Type B pancreatic cell (in vitro differentiated cells): ENCODE measurements around the gene TMSB10. TPM values are rescaled to one million over a fixed set of nuclear protein-coding genes. Genes with fewer than 3 reads are reported as not detected.

Experiments used
- DNase-seq: peaks from one replicate; pipeline ENCODE4 v3.0.0; 2021; ENCODE audit warnings: mixed read lengths; ENCODE audit not compliant: unreplicated experiment; ENCODE audit errors: extremely low spot score
- H3K27ac Mint-ChIP-seq: 2 replicates; pipeline ENCODE4 v1.8.0; 2021; ENCODE audit warnings: mild to moderate bottlenecking, mixed read lengths
- H3K27me3 Mint-ChIP-seq: 2 replicates; pipeline ENCODE4 v1.8.0; 2021; ENCODE audit warnings: mixed read lengths
- H3K36me3 Mint-ChIP-seq: 2 replicates; pipeline ENCODE4 v1.8.0; 2021; ENCODE audit warnings: mixed read lengths
- H3K4me1 Mint-ChIP-seq: one replicate; pipeline ENCODE4 v1.8.0; 2021; ENCODE audit warnings: mixed read lengths; ENCODE audit not compliant: unreplicated experiment
- H3K4me3 Mint-ChIP-seq: 2 replicates; pipeline ENCODE4 v1.8.0; 2021; ENCODE audit warnings: mild to moderate bottlenecking, mixed read lengths
- H3K9me3 Mint-ChIP-seq: 2 replicates; pipeline ENCODE4 v1.8.0; 2021; ENCODE audit warnings: mixed read lengths
- CTCF ChIP-seq: fragments of 200-600 bp; sonication (generic); conservative IDR thresholded peaks from 2 replicates; pipeline ENCODE4 v1.5.0; 2021; ENCODE audit warnings: antibody characterized with exemption, mild to moderate bottlenecking
- total RNA-seq: library from RNA; stranded (reverse); gene quantifications from 2 replicates; pipeline ENCODE4 v1.2.1, GENCODE V29; 2021; ENCODE audit warnings: low replicate concordance

The TMSB10 gene
- total RNA-seq, 1 donor from 2014 or later: 1,391 TPM

- H3K36me3 Mint-ChIP-seq: no peaks in the 10 kb centered on the region
- no peak for DNase-seq
- TF ChIP-seq CTCF: no peak
- peaks cover 16% of the 10 kb centered on the region for H3K4me1 Mint-ChIP-seq
- no peak overlapping the region for H3K27ac Mint-ChIP-seq
- no peaks in the 10 kb centered on the region for H3K27me3 Mint-ChIP-seq
- H3K9me3 Mint-ChIP-seq: no peaks in the 10 kb centered on the region
- H3K4me3 Mint-ChIP-seq: no peak overlapping the region
Measured at GRCh38 chr2:84894758-84895520, 10.5 kb upstream of the TMSB10 start.

- TF ChIP-seq CTCF: no peak
- H3K27me3 Mint-ChIP-seq: no peaks in the 10 kb centered on the region
Measured at GRCh38 chr2:84896567-84896966, 8.9 kb upstream of the TMSB10 start.

GRCh38 chr2:84897773-84898172 is 7.7 kb upstream of the TMSB10 start:
- TF ChIP-seq CTCF: no peak
- Mint-ChIP-seq H3K9me3 (no peaks in the 10 kb centered on the region), H3K4me3 (no peak overlapping the region), H3K36me3 (no peaks in the 10 kb centered on the region), H3K27me3 (peaks cover 4% of the 10 kb centered on the region), H3K27ac (no peak overlapping the region), H3K4me1 (peaks cover 16% of the 10 kb centered on the region)
- no peak for DNase-seq

More at GRCh38 chr2:84896567-84896966, 8.9 kb upstream of the TMSB10 start:
- DNase-seq: no peak
- H3K4me3 Mint-ChIP-seq: no peak overlapping the region
- H3K36me3 Mint-ChIP-seq: no peaks in the 10 kb centered on the region
- H3K27ac Mint-ChIP-seq: no peak overlapping the region
- H3K9me3 Mint-ChIP-seq: no peaks in the 10 kb centered on the region
- H3K4me1 Mint-ChIP-seq: peaks cover 16% of the 10 kb centered on the region

GRCh38 chr2:84899304-84900204 is 5.9 kb upstream of the TMSB10 start:
- no peaks in the 10 kb centered on the region for H3K9me3 Mint-ChIP-seq

GRCh38 chr2:84900971-84901370 is 4.5 kb upstream of the TMSB10 start:
- DNase-seq: no peak
- Mint-ChIP-seq H3K4me1 (peaks cover 11% of the 10 kb centered on the region), H3K36me3 (no peaks in the 10 kb centered on the region), H3K27ac (no peak overlapping the region), H3K27me3 (peaks cover 12% of the 10 kb centered on the region), H3K4me3 (no peak overlapping the region), H3K9me3 (no peaks in the 10 kb centered on the region)
- no peak for TF ChIP-seq CTCF

More at GRCh38 chr2:84899304-84900204, 5.9 kb upstream of the TMSB10 start:
- H3K27ac Mint-ChIP-seq: no peak overlapping the region
- no peak for TF ChIP-seq CTCF
- DNase-seq: no peak
- peaks cover 10% of the 10 kb centered on the region for H3K27me3 Mint-ChIP-seq
- no peaks in the 10 kb centered on the region for H3K36me3 Mint-ChIP-seq
- peaks cover 16% of the 10 kb centered on the region for H3K4me1 Mint-ChIP-seq
- no peak overlapping the region for H3K4me3 Mint-ChIP-seq
